HepG2 (cell line): Measurements from ENCODE around the gene PFAS. TPM values are rescaled to one million over a fixed set of nuclear protein-coding genes. Genes with fewer than 3 reads are reported as not detected.

Experiments
- ATF7-NPFF ChIP-seq: sonication (generic); formaldehyde crosslinking; IDR thresholded peaks from 2 replicates; pipeline ENCODE4 v1.8.1; 2023; ENCODE audit warnings: mild to moderate bottlenecking, low read depth, missing genetic modification reagents, moderate library complexity
- CSRNP2 ChIP-seq: sonication (generic); formaldehyde crosslinking; conservative IDR thresholded peaks from 2 replicates; pipeline ENCODE4 v1.8.0; 2022; ENCODE audit warnings: low read depth, missing genetic modification reagents
- EED ChIP-seq: sonication (generic); formaldehyde crosslinking; IDR thresholded peaks from 2 replicates; pipeline ENCODE4 v1.5.0; 2020; ENCODE audit warnings: mild to moderate bottlenecking, missing genetic modification reagents
- FOXC1 ChIP-seq: sonication (generic); formaldehyde crosslinking; IDR thresholded peaks from 2 replicates; pipeline ENCODE4 v1.8.0; 2022; ENCODE audit warnings: mild to moderate bottlenecking, missing genetic modification reagents, borderline replicate concordance
- HNRNPUL1 ChIP-seq: fragments of 200-400 bp; formaldehyde crosslinking; IDR thresholded peaks from 2 replicates; pipeline ENCODE4 v1.6.1; 2017; ENCODE audit warnings: low read depth, mild to moderate bottlenecking, low read length, moderate library complexity
- MYPOP ChIP-seq: sonication (generic); formaldehyde crosslinking; IDR thresholded peaks from 2 replicates; pipeline ENCODE4 v1.8.1; 2023; ENCODE audit warnings: mild to moderate bottlenecking, moderate library complexity, missing genetic modification reagents
- MZF1 ChIP-seq: sonication (generic); formaldehyde crosslinking; IDR thresholded peaks from 2 replicates; pipeline ENCODE4 v1.8.1; 2023; ENCODE audit warnings: mild to moderate bottlenecking, missing genetic modification reagents, borderline replicate concordance
- PAX8 ChIP-seq: sonication (generic); formaldehyde crosslinking; IDR thresholded peaks from 2 replicates; pipeline ENCODE4 v1.8.0; 2022; ENCODE audit warnings: mild to moderate bottlenecking, missing genetic modification reagents, borderline replicate concordance
- PHF20 ChIP-seq: sonication (generic); formaldehyde crosslinking; IDR thresholded peaks from 2 replicates; pipeline ENCODE4 v1.5.0; 2020; ENCODE audit warnings: mild to moderate bottlenecking, missing genetic modification reagents
- POLR2A ChIP-seq, 2 experiments: IDR thresholded peaks; 2 replicates each; pipeline ENCODE4 v1.6.1; 2011; ENCODE audit warnings: low read depth in 2 of 2, low read length in 2 of 2, mild to moderate bottlenecking in 1 of 2, moderate library complexity in 1 of 2; ENCODE audit not compliant: insufficient read depth in 1 of 2
- SSRP1 ChIP-seq: IDR thresholded peaks from 2 replicates; pipeline ENCODE4 v1.6.1; 2016; ENCODE audit warnings: control low read depth
- XBP1 ChIP-seq: sonication (generic); formaldehyde crosslinking; IDR thresholded peaks from 2 replicates; pipeline ENCODE4 v1.5.0; 2020; ENCODE audit warnings: missing genetic modification reagents
- ZC3H4 ChIP-seq: sonication (generic); formaldehyde crosslinking; IDR thresholded peaks from 2 replicates; pipeline ENCODE4 v1.4.0; 2020; ENCODE audit warnings: missing genetic modification reagents, borderline replicate concordance
- ZKSCAN8 ChIP-seq: IDR thresholded peaks from 2 replicates; pipeline ENCODE4 v1.6.1; 2016; ENCODE audit warnings: borderline replicate concordance, missing genetic modification reagents, missing compliant biosample characterization
- ZNF160 ChIP-seq: sonication (generic); formaldehyde crosslinking; IDR thresholded peaks from 2 replicates; pipeline ENCODE4 v1.8.0; 2022; ENCODE audit warnings: mild to moderate bottlenecking, inconsistent platforms, missing genetic modification reagents
- ZNF263 ChIP-seq: sonication (generic); formaldehyde crosslinking; IDR thresholded peaks from 2 replicates; pipeline ENCODE4 v1.4.0; 2020; ENCODE audit warnings: missing genetic modification reagents
- ZNF446 ChIP-seq: sonication (generic); formaldehyde crosslinking; IDR thresholded peaks from 2 replicates; pipeline ENCODE4 v1.5.0; 2020; ENCODE audit warnings: mild to moderate bottlenecking, missing genetic modification reagents
- ZNF749 ChIP-seq: sonication (generic); formaldehyde crosslinking; IDR thresholded peaks from 2 replicates; pipeline ENCODE4 v1.8.0; 2022; ENCODE audit warnings: mild to moderate bottlenecking, missing genetic modification reagents, moderate library complexity, borderline replicate concordance
- polyA plus RNA-seq, 8 experiments: library from polyadenylated mRNA; depleted of rRNA in 3 of 8; stranded (reverse) in 7 of 8; unstranded in 1 of 8; fragments of >200 nt; fragmentation: Illumina TruSeq in 4 of 8; extraction: Trizol in 4 of 8; gene quantifications; 2 replicates each; pipeline versions ENCODE4 v1.2.1 to v1.2.3, GENCODE V29; 2011 to 2016; ENCODE audit warnings: low read depth in 4 of 8, missing spikeins in 1 of 8, mixed read lengths in 1 of 8; ENCODE audit not compliant: insufficient read depth in 1 of 8
- total RNA-seq, 5 experiments: library from RNA; depleted of rRNA; stranded (reverse); fragments of >200 nt; fragmentation: Illumina TruSeq; extraction: Trizol; gene quantifications; 2 replicates each; pipeline ENCODE4 v1.2.3, GENCODE V29; 2016; ENCODE audit warnings: low read depth in 1 of 5
- TF ChIP-seq, protein P1 (sequence below): sonication (generic); formaldehyde crosslinking; IDR thresholded peaks from 2 replicates; pipeline ENCODE4 v1.8.0; 2022; ENCODE audit warnings: missing genetic modification reagents, mild to moderate bottlenecking, borderline replicate concordance

Gene PFAS
- total and polyA plus RNA-seq, 2 of the 13 experiments (the other 11 are each of a cell fraction or from before 2014, with no cell fraction given): 49.4 to 58.2 TPM

GRCh38 chr17:8223356-8224126, 25.5 kb upstream of the PFAS start (continued):
- 0 out of 2 replicates have a peak, but pooled peaks have one; percentile 25 for TF ChIP-seq FOXC1 (CRISPR knock-in tag)
- 0 out of 2 replicates have a peak, but pooled peaks have one; percentile 29 for TF ChIP-seq XBP1
- TF ChIP-seq, protein P1, sequence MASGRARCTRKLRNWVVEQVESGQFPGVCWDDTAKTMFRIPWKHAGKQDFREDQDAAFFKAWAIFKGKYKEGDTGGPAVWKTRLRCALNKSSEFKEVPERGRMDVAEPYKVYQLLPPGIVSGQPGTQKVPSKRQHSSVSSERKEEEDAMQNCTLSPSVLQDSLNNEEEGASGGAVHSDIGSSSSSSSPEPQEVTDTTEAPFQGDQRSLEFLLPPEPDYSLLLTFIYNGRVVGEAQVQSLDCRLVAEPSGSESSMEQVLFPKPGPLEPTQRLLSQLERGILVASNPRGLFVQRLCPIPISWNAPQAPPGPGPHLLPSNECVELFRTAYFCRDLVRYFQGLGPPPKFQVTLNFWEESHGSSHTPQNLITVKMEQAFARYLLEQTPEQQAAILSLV (CRISPR knock-in tag): peak; percentile 38; the same call in 1 of the 2 replicates
- peak; percentile 48; the same call in 1 of the 2 replicates for TF ChIP-seq SSRP1 (CRISPR knock-in tag)
- TF ChIP-seq PHF20 (CRISPR knock-in tag): peak; percentile 25; the same call in 1 of the 2 replicates
- TF ChIP-seq PAX8 (CRISPR knock-in tag): 0 out of 2 replicates have a peak, but pooled peaks have one; percentile 15
- no peak for TF ChIP-seq EED (CRISPR knock-in tag)
- TF ChIP-seq MZF1: no peak
- TF ChIP-seq ZC3H4: peak; percentile 62; the same call in 1 of the 2 replicates
- 0 out of 2 replicates have a peak, but pooled peaks have one; percentile 42 for TF ChIP-seq ZNF160
- 0 out of 2 replicates have a peak, but pooled peaks have one; percentile 24 for TF ChIP-seq ZNF446
- no peak for TF ChIP-seq ZKSCAN8 (CRISPR knock-in tag)
- TF ChIP-seq HNRNPUL1: no peak
- peak; percentile 44; the same call in 1 of the 2 replicates for TF ChIP-seq MYPOP
- TF ChIP-seq POLR2A (IDR thresholded peaks at IDR 0.05; ENCODE audit: insufficient read depth in 1 of 2, low read depth in 2 of 2, low read length in 2 of 2): peak; percentile 26 to 58; a peak in 3 of 4 replicates
- peak; percentile 70; the same call in 1 of the 2 replicates for TF ChIP-seq ZNF749
- peak; percentile 76 for TF ChIP-seq ZNF263 (CRISPR knock-in tag)
- no peak for TF ChIP-seq CSRNP2 (CRISPR knock-in tag)
- TF ChIP-seq ATF7-NPFF: no peak
